Dermis blood vessel endothelial cell (primary cell): ENCODE results near the gene TSPAN10. TPM values are rescaled to one million over a fixed set of nuclear protein-coding genes. Genes with fewer than 3 reads are reported as not detected.
"Not testable (repeated sequence)": the region's sequence is repeated elsewhere in the genome, so short reads cannot be mapped to it uniquely, and the experiment has no call there.

ENCODE experiments used
- DNase-seq: peaks from one replicate; pipeline ENCODE4 v3.0.0; 2010
- total RNA-seq: library from RNA; depleted of rRNA; stranded (reverse); fragments of >200 nt; gene quantifications from 2 replicates; pipeline ENCODE4 v1.2.3, GENCODE V29; 2014

The TSPAN10 gene
- total RNA-seq = 0.68 and 1.3 TPM in 2 replicates

DNA sequence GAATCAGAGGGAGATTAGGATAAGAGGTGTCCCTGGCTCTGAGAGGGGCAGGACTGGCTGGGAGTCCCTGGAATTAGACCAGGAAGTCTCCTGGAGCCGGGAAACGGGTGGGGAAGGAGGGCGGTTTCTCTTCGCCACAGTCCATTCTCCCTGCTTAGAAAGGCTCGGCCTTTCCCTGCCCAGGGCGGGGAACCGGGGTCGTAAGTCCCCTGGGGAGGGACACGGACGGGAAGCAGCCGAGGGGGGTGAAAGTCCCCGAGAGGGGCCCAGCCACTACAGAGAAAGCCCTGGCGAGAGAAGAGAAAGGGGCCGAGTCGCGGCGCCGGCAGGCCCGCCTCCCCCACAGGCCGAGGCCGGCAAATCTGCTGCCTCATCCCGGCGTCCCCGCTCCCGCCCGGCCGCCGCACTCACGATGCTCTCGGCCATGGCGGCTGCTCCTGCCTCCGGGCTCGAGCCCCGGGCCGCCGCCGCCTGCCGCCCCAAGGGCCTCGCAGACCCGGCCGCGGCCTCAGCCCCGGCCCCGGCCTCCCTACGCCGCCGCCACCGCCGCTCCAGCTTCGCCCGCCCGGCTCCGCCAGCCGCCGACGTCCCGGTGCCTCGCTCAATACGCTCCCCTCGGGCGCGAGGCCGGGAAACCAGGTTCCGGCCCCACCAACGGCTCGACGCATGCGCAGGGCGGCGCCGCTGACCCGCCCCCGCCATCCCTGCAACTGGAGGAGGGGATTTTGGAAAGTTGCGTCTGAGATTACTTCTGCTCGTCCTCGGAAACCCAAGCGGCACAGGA, at the start of gene TSPAN10, which contains the start of gene NPLOC4:
Gene TSPAN10 (plus strand): TSS at position 692 of the 784 bp plus-strand sequence. CDS start 5,217 bp downstream, outside the sequence.
Gene NPLOC4 (minus strand): TSS at position 608 of the 784 bp plus-strand sequence. CDS start 182 bp downstream, at position 426.
- DNase-seq = peak; percentile 89

DNA sequence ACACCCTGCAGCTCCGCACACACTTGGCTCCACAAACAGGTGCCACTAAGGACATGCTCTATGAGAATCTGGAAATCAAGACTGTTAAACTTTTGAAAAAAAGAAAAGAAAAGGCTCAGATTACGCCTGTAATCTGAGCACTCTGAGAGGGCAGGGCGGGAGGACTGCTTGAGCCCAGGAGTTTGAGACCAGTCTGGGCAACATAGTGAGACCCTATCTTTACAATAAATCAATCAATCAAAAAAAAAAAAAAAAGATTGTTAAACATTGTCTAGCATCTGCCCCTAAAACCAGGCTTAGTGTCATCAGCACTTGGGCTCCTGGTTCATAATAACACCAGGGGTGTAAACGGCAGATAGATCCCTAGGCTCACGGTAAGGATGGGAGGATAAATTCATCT, 47.4 kb upstream of the TSPAN10 start:
- DNase-seq = no peak

GRCh38 chr17:81590121-81590520, 46.9 kb upstream of the TSPAN10 start:
- no peak for DNase-seq

DNA sequence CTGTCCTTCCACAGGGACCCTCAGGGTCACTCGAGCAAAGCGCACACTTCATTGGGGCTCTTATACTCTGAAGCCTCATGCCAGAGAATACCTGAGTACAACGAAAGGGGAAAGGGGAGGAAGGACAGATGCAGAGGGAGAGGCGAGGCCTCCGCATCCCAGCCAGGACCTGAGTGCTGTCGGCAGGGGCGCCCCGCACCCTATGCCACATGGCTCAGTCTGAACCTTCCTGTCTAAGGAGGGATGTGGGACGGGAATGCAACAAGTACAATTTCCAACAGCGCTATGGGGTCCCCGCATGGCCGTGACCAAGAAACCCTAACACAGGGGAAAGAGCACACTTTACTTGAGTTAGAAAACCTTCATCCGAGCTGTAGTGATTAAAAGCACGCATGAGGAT, 45.0 kb upstream of the TSPAN10 start:
- DNase-seq = no peak

DNA sequence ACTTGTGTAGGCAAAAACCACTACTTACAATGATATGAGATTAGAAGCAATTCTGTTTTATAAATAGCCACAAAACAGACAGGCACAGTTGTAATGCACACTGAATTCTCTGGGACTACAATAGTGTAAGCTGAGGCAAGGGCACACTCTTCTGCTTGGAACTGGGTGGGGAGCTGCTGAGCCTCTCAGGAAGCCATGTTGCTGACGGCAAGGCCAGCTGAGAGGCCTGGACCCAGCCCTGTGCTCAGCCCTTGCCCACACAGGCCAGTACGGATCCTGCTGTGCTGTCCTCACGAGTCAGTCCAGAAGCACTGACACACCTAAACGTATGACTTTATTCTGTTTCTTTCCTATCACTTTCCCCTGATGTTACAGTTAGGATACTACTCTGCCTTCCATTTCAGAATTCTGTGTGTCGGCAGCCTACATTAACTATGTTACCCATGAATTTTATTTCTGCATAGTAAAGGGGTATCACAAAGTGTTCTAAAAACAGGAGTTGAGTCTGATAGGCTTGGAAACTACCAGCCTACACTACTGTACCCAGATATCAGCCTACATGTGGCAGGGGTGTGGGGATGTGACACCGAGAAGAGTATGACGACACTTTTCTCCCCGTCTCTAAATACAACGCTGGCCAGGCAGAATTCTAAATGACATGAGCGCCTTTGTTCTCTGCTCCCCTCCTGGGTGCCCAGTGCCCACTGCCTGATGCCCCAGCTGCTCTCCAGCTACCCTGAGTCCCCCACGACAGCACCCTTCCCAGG, 43.7 kb upstream of the TSPAN10 start:
- no peak for DNase-seq

GRCh38 chr17:81599719-81600486, 37.1 kb upstream of the TSPAN10 start:
- peak; percentile 58 for DNase-seq

DNA sequence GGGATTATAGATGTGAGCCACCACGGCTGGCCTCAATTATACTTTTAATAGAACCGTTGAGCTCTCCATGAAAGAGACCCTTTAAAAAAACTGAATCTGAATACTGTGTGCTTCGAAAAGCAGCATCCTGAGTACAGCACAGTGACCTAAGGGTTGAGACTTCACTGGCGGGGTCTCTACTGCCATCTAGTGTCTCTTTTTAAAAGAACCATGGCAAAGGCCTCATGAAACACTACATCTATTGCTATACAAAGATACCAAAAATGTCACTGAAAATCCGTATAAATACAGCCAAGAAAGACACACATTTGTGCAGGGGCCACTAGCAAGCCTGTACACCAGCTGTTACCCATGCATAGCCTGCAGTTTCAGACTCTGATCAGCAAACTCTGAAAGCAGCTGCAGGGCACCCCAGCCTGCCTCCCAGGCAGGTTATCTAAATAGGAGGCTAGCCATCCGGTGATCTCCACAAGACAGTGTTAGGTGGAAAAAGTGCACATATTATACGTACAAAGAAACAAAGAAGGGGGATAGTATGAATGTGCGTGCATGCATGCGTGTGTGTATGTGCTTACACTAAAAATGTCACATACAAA, 35.4 kb upstream of the TSPAN10 start:
- peak; percentile 88 for DNase-seq

GRCh38 chr17:81603846-81604610, 33.0 kb upstream of the TSPAN10 start:
- no peak for DNase-seq

DNA sequence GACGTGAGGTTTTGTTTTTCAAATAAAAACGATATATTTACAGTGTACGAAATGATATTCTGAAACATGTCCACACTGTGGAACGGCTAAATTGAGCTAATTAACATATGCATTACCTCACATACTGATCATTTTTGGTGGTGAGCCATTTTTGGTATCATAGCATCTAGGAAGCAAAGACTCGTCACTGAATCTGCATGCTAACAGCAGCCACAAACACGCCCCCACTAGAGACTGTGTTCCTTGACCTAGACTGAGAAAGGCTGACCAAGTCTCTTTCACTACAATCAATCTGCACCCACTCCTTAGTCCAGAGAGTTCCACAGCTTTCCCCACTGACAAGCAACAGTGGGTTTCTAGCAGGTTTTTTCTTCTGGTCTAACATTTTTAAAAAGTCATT, 29.6 kb upstream of the TSPAN10 start:
- no peak for DNase-seq

DNA sequence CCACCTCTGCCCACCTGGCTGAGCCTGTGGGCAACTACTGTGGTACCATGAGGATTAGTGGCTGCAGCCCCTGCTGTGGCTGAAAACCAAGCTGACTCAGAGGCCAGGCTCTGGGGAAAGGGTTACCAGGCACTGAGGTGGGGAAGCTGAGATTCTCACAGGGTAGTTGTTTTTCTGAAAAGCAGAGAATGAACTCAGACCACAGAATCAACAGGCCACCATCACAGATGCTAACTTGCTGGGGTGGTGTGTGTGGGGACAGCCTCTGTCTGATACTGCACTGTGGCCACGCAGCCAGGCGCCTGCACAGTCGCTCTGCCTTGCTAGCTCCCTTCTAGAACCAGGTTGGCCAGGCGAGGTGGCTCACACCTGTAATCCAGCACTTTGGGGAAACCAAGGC, 28.9 kb upstream of the TSPAN10 start:
- DNase-seq = no peak

DNA sequence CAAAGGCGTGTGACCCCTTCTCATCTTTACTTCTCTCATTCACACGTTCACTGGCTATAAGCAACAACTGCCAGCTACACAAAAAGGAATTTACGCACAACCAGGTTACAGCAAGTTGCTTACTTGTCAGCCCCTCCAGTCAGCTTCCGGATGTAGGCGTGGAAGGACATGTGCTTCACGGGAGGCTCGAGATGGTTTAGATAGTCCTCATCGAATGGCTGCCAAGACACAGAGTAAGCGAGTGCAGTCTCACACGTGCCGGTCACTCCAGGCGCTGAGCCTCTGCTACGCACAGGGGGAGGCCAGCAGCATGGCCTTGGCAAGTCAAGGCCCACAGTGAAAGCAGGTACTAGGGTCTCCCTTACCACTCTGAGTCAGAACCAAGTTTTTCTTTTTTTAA, 28.4 kb upstream of the TSPAN10 start:
- DNase-seq = no peak

- DNase-seq = no peak
These were observed 27.3 kb upstream of the TSPAN10 start for GRCh38 chr17:81609541-81610311.

DNA sequence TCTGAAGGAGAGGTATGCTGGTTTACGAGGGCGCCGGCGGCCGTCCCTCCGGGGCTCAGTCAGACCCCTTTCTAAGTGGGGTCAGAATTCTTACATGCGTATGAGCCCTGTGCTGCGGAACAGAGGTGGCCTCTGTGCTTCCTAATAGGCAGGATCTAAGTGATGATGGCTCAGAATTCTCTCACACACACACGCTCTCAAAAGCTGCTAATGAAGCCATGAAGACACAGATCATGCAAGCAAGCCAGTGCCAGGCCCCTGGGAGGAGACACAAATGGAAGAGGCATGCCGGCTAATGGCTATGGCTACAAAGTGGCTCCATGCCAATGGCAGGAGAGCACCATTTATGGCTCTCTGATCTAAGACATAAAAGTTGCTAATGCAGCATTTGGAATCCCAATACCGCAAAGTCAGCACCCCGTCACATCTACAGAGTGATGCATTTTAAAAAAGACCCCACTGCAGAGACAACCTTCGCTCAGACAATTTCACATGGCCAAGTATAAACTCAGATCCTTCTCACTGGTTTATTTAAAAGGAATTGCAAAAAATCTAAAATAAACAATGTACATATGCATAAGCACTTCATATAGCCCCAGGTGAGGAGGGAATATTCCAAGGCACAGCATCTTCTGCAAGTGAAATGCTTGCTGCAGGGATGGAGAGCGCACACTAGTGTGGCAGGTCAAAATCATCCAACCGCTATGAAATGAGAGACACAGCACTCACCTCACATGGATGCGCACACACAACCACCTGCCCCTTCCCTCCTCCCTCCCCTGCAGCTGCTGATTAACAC, 24.6 kb upstream of the TSPAN10 start:
- no peak for DNase-seq

DNA sequence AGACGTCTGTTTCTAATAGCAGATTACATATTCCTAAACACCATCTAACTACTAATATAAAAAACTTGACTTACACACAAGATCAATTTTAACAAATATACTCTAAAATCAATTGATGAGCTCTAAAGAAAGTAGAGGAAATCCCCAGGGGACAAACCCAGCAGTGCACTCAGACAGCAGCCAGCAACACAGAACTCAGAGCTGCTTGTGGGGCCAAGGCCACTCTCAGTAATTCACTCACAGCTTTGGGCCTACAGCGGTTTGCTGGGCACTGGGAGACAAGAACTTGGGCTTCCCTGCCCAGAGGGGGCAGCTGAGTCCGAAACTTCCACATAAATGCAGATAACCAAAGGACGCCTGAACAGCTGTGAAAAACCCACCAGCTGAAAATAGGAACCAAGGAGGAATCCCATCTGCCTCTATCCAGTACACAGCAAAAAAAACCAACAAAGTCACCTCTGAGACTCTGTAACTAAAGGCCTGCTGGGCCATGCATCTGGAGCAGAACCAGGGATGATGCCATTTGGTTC, 21.5 kb upstream of the TSPAN10 start:
- no peak for DNase-seq

- DNase-seq = no peak
These were observed 20.1 kb upstream of the TSPAN10 start for GRCh38 chr17:81616877-81617276.

GRCh38 chr17:81618307-81618706, 18.7 kb upstream of the TSPAN10 start:
- DNase-seq = not testable (repeated sequence)

GRCh38 chr17:81621494-81622130, 15.4 kb upstream of the TSPAN10 start:
- DNase-seq = peak; percentile 16

GRCh38 chr17:81630274-81630673, 6.7 kb upstream of the TSPAN10 start:
- DNase-seq = no peak

DNA sequence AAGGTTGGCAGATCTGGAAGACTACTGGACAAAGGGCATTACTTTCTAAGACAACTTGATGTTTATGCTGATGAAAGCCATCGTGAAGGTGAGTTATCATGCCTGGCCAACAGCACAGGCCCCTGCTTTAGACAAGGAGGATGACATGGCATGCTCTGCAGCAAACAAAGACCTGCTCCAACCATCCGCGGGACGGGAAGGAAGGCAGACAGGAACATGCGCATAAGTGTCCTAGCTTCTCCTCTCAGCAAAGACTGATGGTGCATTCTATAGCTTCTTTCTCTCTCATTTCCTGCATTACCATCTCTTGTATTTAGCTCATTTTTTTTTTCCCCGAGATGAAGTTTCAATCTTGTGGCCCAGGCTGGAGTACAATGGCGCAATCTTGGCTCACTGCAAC, 5.5 kb upstream of the TSPAN10 start:
- DNase-seq = no peak
